Mesenchymal stem cell (in vitro differentiated cells and primary cell): ENCODE results near the gene PNKD.
A peak's percentile ranks its signal among the peaks of the same experiment; 100 is the strongest.

ENCODE experiments used
- DNase-seq: peaks from one replicate; pipeline ENCODE4 v3.0.0-alpha.2; 2013
- H2AFZ ChIP-seq: one replicate; pipeline ENCODE4 v1.6.1; 2013; ENCODE audit warnings: low read depth, mild to moderate bottlenecking, control low read depth, inconsistent platforms, low read length, moderate library complexity
- H2AK5ac ChIP-seq: 2 replicates; pipeline ENCODE4 v1.6.1; 2013; ENCODE audit warnings: low read length, moderate library complexity, mild to moderate bottlenecking, inconsistent platforms; ENCODE audit not compliant: severe bottlenecking
- H2BK120ac ChIP-seq: one replicate; pipeline ENCODE4 v1.6.1; 2013; ENCODE audit warnings: low read depth, mild to moderate bottlenecking, inconsistent platforms, low read length, moderate library complexity
- H2BK12ac ChIP-seq, 2 experiments: one replicate each; pipeline ENCODE4 v1.6.1; 2013; ENCODE audit warnings: inconsistent platforms in 2 of 2, low read length in 2 of 2, mild to moderate bottlenecking in 2 of 2, moderate library complexity in 2 of 2, control low read depth in 1 of 2
- H2BK15ac ChIP-seq: one replicate; pipeline ENCODE4 v1.6.1; 2013; ENCODE audit warnings: mild to moderate bottlenecking, low read depth, inconsistent platforms; ENCODE audit not compliant: poor library complexity, severe bottlenecking
- H2BK5ac ChIP-seq: 2 replicates; pipeline ENCODE4 v1.6.1; 2013; ENCODE audit warnings: low read depth, mild to moderate bottlenecking, low read length, control low read depth, inconsistent platforms; ENCODE audit not compliant: poor library complexity, severe bottlenecking
- H3K14ac ChIP-seq, 2 experiments: one replicate each; pipeline ENCODE4 v1.6.1; 2013; ENCODE audit warnings: inconsistent platforms in 2 of 2, low read length in 2 of 2, control low read depth in 1 of 2, mild to moderate bottlenecking in 1 of 2, moderate library complexity in 1 of 2
- H3K18ac ChIP-seq, 2 experiments: one replicate each; pipeline ENCODE4 v1.6.1; 2013; ENCODE audit warnings: inconsistent platforms in 2 of 2, low read length in 2 of 2, control low read depth in 1 of 2, low read depth in 1 of 2, mild to moderate bottlenecking in 1 of 2
- H3K23ac ChIP-seq, 2 experiments: one replicate each; pipeline ENCODE4 v1.6.1; 2013; ENCODE audit warnings: inconsistent platforms in 2 of 2, low read length in 2 of 2, mild to moderate bottlenecking in 2 of 2, moderate library complexity in 2 of 2, control low read depth in 1 of 2
- H3K27ac ChIP-seq: 2 replicates; pipeline ENCODE4 v1.5.1; 2013; ENCODE audit warnings: mild to moderate bottlenecking, moderate library complexity, low read length, control low read depth, inconsistent platforms; ENCODE audit not compliant: poor library complexity, severe bottlenecking
- H3K27me3 ChIP-seq, 2 experiments: 2 replicates each; pipeline versions ENCODE4 v1.6.1 to v1.7.0; 2013; ENCODE audit warnings: low read length in 2 of 2, mild to moderate bottlenecking in 2 of 2, moderate library complexity in 2 of 2, control low read depth in 1 of 2, inconsistent platforms in 1 of 2; ENCODE audit not compliant: control insufficient read depth in 1 of 2, insufficient read depth in 1 of 2
- H3K36me3 ChIP-seq, 2 experiments: 2 replicates each; pipeline versions ENCODE4 v1.6.1 to v1.7.0; 2013; ENCODE audit warnings: low read length in 2 of 2, control low read depth in 1 of 2, inconsistent platforms in 1 of 2, low read depth in 1 of 2, mild to moderate bottlenecking in 1 of 2; ENCODE audit not compliant: insufficient read depth in 2 of 2, control insufficient read depth in 1 of 2
- H3K4ac ChIP-seq, 2 experiments: one replicate each; pipeline ENCODE4 v1.6.1; 2013; ENCODE audit warnings: inconsistent platforms in 2 of 2, low read length in 2 of 2, mild to moderate bottlenecking in 2 of 2, moderate library complexity in 2 of 2, control low read depth in 1 of 2, low read depth in 1 of 2
- H3K4me1 ChIP-seq: 2 replicates; pipeline ENCODE4 v1.6.1; 2013; ENCODE audit warnings: low read depth, low read length, control low read depth; ENCODE audit not compliant: control insufficient read depth, insufficient read depth
- H3K4me2 ChIP-seq: 2 replicates; pipeline ENCODE4 v1.6.1; 2013; ENCODE audit warnings: low read length, mild to moderate bottlenecking, inconsistent platforms; ENCODE audit not compliant: poor library complexity, severe bottlenecking
- H3K4me3 ChIP-seq, 2 experiments: 2 replicates each; pipeline versions ENCODE4 v1.5.1 to v1.7.0; 2013; ENCODE audit warnings: low read length in 2 of 2, mild to moderate bottlenecking in 2 of 2, control low read depth in 1 of 2, low read depth in 1 of 2; ENCODE audit not compliant: insufficient read depth in 1 of 2
- H3K79me1 ChIP-seq: replicated peaks from 2 replicates; pipeline ENCODE4 v1.6.1; 2013; ENCODE audit warnings: mild to moderate bottlenecking, control low read depth, low read length, inconsistent platforms; ENCODE audit not compliant: poor library complexity, severe bottlenecking
- H3K9ac ChIP-seq: 2 replicates; pipeline ENCODE4 v1.7.0; 2013; ENCODE audit warnings: mild to moderate bottlenecking, low read length, moderate library complexity
- H3K9me3 ChIP-seq: 2 replicates; pipeline ENCODE4 v1.7.0; 2013; ENCODE audit warnings: mild to moderate bottlenecking, low read length; ENCODE audit not compliant: control insufficient read depth
- H4K8ac ChIP-seq: one replicate; pipeline ENCODE4 v1.6.1; 2013; ENCODE audit warnings: inconsistent platforms, mild to moderate bottlenecking, low read length, moderate library complexity
- H4K91ac ChIP-seq: one replicate; pipeline ENCODE4 v1.6.1; 2013; ENCODE audit warnings: mild to moderate bottlenecking, low read length, inconsistent platforms
- WGBS: methylation state at CpG from one replicate; pipeline ENCODE4 v1.1.7; 2013; ENCODE audit warnings: mixed read lengths; 5-methylcytosine and 5-hydroxymethylcytosine counted together

PNKD gene

DNA sequence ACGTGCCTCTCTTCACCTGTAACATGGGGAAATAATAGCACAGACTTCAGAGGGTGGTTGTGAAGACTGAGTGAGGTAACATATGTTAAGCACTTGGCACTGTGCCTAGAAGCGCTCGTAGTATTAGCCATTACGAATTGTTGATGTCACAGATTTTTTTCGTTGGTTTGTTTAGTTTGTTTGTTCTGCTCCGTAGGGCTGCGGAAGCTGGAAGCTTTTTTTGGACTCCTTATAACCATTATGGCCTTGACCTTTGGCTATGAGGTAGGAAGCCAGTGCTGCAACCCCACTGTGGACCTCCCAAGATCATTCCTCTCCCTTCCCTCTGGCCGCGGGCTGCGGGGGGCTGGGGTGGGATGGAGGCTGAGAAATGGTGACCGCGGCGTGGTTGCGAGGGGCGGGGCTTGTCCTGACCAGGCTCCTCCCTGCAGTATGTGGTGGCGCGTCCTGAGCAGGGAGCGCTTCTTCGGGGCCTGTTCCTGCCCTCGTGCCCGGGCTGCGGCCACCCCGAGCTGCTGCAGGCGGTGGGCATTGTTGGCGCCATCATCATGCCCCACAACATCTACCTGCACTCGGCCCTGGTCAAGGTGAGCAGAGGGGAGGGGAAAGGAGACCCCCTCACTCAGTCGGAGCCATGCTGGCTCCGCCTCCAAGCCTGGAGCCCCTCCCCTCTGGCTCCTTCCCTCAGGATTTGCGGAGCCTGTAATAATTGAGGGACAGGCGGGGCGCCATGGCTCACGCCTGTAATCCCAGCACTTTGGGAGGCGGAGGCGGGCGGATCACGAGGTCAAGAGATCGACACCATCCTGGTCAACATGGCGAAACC is 117.3 kb downstream of the PNKD start:
- no peak overlapping the region for H3K14ac ChIP-seq
- peaks cover 13% of the 10 kb centered on the region for H3K4me1 ChIP-seq
- H3K36me3 ChIP-seq: no peaks in the 10 kb centered on the region
- peak overlapping the region; percentile 55 for H3K4me2 ChIP-seq
- no peak overlapping the region for H2BK5ac ChIP-seq
- H2BK15ac ChIP-seq: peak overlapping the region; percentile 99
- peak overlapping the region; percentile 85 to 88 for H3K18ac ChIP-seq
- peak overlapping the region; percentile 30 to 59 for H3K4me3 ChIP-seq
- H3K9me3 ChIP-seq: no peaks in the 10 kb centered on the region
- WGBS: 25% methylated on average over 20 of the region's 38 CpGs
- H3K4ac ChIP-seq: peak overlapping the region; percentile 79 to 81
- peak overlapping the region; percentile 15 for H2BK120ac ChIP-seq
- H4K91ac ChIP-seq: peak overlapping the region; percentile 95
- H3K27me3 ChIP-seq: peaks cover 19 to 21% of the 10 kb centered on the region in 2 experiments
- peak overlapping the region; percentile 90 for H2AFZ ChIP-seq
- H2BK12ac ChIP-seq: peak overlapping the region in 1 of 2 experiments; percentile 93
- no peak overlapping the region for H2AK5ac ChIP-seq
- peak; percentile 96 for DNase-seq
- no peak overlapping the region for H3K27ac ChIP-seq
- peak overlapping the region; percentile 93 for H4K8ac ChIP-seq
- peak overlapping the region; percentile 51 for H3K9ac ChIP-seq
- no peak overlapping the region for H3K23ac ChIP-seq
- H3K79me1 ChIP-seq: no peaks in the 10 kb centered on the region

DNA sequence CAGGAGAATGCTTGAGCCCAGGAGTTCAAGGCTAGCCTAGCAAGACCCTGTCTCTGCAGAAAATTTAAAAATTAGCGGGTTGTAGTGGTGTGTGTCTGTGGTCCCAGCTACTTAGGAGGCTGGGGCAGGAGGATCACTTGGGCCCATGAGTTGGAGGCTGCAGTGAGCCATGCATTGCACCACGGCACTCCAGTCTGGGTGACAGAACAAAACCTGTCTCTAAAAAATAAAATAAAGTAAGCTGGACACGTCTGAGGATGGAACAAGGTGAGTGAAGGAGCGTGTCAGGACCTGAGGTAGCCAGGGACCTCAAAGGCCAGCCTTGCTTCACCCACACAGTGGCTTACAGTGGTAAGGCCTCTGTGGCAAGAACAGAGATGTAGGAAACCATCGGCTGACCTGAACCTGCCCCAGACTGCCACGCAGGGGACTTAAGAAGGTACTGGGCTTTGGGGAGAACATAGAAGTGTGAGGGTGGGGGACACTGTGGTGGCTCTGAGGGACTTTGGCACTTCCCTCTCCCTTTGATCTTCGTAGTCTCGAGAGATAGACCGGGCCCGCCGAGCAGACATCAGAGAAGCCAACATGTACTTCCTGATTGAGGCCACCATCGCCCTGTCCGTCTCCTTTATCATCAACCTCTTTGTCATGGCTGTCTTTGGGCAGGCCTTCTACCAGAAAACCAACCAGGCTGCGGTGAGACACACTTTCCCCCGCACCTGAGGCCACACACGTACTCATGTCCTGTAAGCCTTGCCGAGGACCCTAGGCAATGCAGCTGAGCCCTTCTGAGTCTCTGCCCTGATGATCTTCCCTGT is 119.2 kb downstream of the PNKD start:
- Histone ChIP-seq H3K4ac (no peak overlapping the region), H3K4me3 (no peak overlapping the region), H4K91ac (peak overlapping the region; percentile 79), H2BK12ac (peak overlapping the region in 1 of 2 experiments; percentile 57), H2BK15ac (peak overlapping the region; percentile 21), H4K8ac (no peak overlapping the region), H3K9me3 (no peaks in the 10 kb centered on the region), H3K27ac (no peak overlapping the region), H2BK5ac (no peak overlapping the region), H3K27me3 (peaks cover 13 to 14% of the 10 kb centered on the region in 2 experiments), H3K4me1 (peaks cover 11% of the 10 kb centered on the region), H3K4me2 (no peak overlapping the region), H3K23ac (peak overlapping the region in 1 of 2 experiments; percentile 54), H2AK5ac (no peak overlapping the region), H3K18ac (no peak overlapping the region), H3K36me3 (no peaks in the 10 kb centered on the region), H2AFZ (no peak overlapping the region), H3K14ac (no peak overlapping the region), H3K9ac (no peak overlapping the region), H2BK120ac (no peak overlapping the region), H3K79me1 (no peaks in the 10 kb centered on the region)
- no peak for DNase-seq
- WGBS: 95% methylated on average over 17 of the region's 17 CpGs

DNA sequence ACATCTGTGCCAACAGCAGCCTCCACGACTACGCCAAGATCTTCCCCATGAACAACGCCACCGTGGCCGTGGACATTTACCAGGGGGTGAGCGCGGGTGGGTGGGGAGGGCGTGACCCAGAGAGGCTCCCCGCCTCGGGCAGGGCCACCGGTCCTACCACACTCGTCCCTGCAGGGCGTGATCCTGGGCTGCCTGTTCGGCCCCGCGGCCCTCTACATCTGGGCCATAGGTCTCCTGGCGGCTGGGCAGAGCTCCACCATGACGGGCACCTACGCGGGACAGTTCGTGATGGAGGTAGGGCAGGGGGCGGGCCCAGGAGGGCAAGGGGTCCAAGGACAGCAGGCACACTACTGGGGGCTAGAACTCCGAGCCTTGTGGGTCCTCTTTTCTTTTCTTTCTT is 120.9 kb downstream of the PNKD start:
- no peak overlapping the region for H4K8ac ChIP-seq
- no peaks in the 10 kb centered on the region for H3K79me1 ChIP-seq
- no peak overlapping the region for H3K18ac ChIP-seq
- no peak overlapping the region for H2BK15ac ChIP-seq
- H3K36me3 ChIP-seq: no peaks in the 10 kb centered on the region
- no peak overlapping the region for H2BK120ac ChIP-seq
- no peak overlapping the region for H3K4me3 ChIP-seq
- no peak overlapping the region for H3K4ac ChIP-seq
- H3K4me1 ChIP-seq: peaks cover 16% of the 10 kb centered on the region
- no peak overlapping the region for H3K9ac ChIP-seq
- H3K4me2 ChIP-seq: no peak overlapping the region
- no peak overlapping the region for H2AK5ac ChIP-seq
- no peak for DNase-seq
- no peak overlapping the region for H3K23ac ChIP-seq
- H3K27me3 ChIP-seq: peaks cover 13 to 14% of the 10 kb centered on the region in 2 experiments
- no peaks in the 10 kb centered on the region for H3K9me3 ChIP-seq
- no peak overlapping the region for H3K27ac ChIP-seq
- no peak overlapping the region for H4K91ac ChIP-seq
- H2BK12ac ChIP-seq: no peak overlapping the region
- no peak overlapping the region for H2AFZ ChIP-seq
- no peak overlapping the region for H2BK5ac ChIP-seq
- H3K14ac ChIP-seq: no peak overlapping the region
- 91% methylated on average over 21 of the region's 23 CpGs for WGBS

DNA sequence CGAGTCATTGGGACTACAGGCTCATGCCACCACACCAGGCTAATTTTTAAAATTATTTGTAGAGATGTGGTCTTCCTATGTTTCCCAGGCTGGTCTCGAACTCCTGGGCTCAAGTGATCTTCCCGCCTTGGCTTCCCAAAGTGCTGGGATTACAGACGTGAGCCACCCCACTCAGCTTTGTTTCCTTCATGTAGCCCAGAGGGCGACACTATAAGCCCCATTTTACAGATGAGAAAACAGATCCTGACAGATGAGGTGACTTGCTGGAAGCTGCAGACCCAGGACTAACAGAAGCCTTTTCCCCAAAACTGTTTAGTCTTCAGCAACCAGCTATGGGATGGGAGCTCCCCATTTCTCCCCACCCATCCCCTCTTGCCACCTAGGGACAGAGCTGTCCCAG is 122.1 kb downstream of the PNKD start:
- Histone ChIP-seq H2BK5ac (no peak overlapping the region), H3K18ac (no peak overlapping the region), H4K91ac (no peak overlapping the region), H3K9me3 (no peaks in the 10 kb centered on the region), H3K79me1 (no peaks in the 10 kb centered on the region), H3K4me3 (no peak overlapping the region), H3K36me3 (no peaks in the 10 kb centered on the region), H3K4me1 (peaks cover 24% of the 10 kb centered on the region), H3K4me2 (no peak overlapping the region), H2BK120ac (no peak overlapping the region), H2AK5ac (no peak overlapping the region), H3K14ac (no peak overlapping the region), H3K27ac (no peak overlapping the region), H3K23ac (no peak overlapping the region), H3K27me3 (peaks cover 4% of the 10 kb centered on the region in 2 experiments), H2AFZ (no peak overlapping the region), H3K4ac (no peak overlapping the region), H2BK15ac (no peak overlapping the region), H4K8ac (no peak overlapping the region), H3K9ac (no peak overlapping the region), H2BK12ac (no peak overlapping the region)
- 92% methylated on average over 4 of the region's 5 CpGs for WGBS
- no peak for DNase-seq
